Vagina (tissue), 2 donors: ENCODE data around the gene ZNF385A.

Experiments used
- CTCF ChIP-seq, 3 experiments: fragments of 450-650 bp in 2 of 3; fragments of 200-600 bp in 1 of 3; sonication (generic) in 1 of 3; IDR thresholded peaks; one replicate each; pipeline ENCODE4 v1.5.1; 2017 to 2019; ENCODE audit warnings: antibody characterized with exemption in 3 of 3, mild to moderate bottlenecking in 2 of 3, moderate library complexity in 2 of 3
- POLR2A ChIP-seq, 2 donors: fragments of 450-650 bp; IDR thresholded peaks; one replicate each; pipeline ENCODE4 v1.6.1; 2017; ENCODE audit warnings: antibody characterized with exemption in 2 of 2, mild to moderate bottlenecking in 2 of 2, moderate library complexity in 2 of 2
- POLR2AphosphoS5 ChIP-seq, 2 donors: sonication (generic); formaldehyde crosslinking; IDR thresholded peaks; one replicate each; pipeline ENCODE4 v1.9.0; 2017; ENCODE audit warnings: antibody characterized with exemption in 2 of 2, mild to moderate bottlenecking in 2 of 2, low read depth in 1 of 2; ENCODE audit not compliant: insufficient read depth in 1 of 2

GRCh38 chr12:54329759-54330158 is 54.8 kb downstream of the ZNF385A start:
- TF ChIP-seq CTCF (IDR thresholded peaks at IDR 0.05), result no peak
- no peak for TF ChIP-seq POLR2AphosphoS5 (IDR thresholded peaks at IDR 0.05; ENCODE audit: insufficient read depth in 1 of 2, low read depth in 1 of 2)
- TF ChIP-seq POLR2A (IDR thresholded peaks at IDR 0.05), result no peak
